Liver (tissue), 3 donors: ENCODE data around the gene ECEL1.
A peak's percentile ranks its signal among the peaks of the same experiment; 100 is the strongest.

Experiments used
- EGR1 ChIP-seq, 2 donors: IDR thresholded peaks; 2 replicates each; pipeline ENCODE4 v1.6.1; 2016 to 2018; ENCODE audit warnings: antibody characterized with exemption in 2 of 2, low read depth in 2 of 2
- FOXA2 ChIP-seq: IDR thresholded peaks from 2 replicates; pipeline ENCODE4 v1.6.1; 2016; ENCODE audit warnings: antibody characterized with exemption
- GABPA ChIP-seq, 2 donors: IDR thresholded peaks in 1 of 2; conservative IDR thresholded peaks in 1 of 2; 2 replicates each; pipeline ENCODE4 v1.6.1; 2016; ENCODE audit warnings: antibody characterized with exemption in 2 of 2, mild to moderate bottlenecking in 1 of 2, moderate library complexity in 1 of 2
- JUND ChIP-seq, 2 donors: IDR thresholded peaks; 2 replicates each; pipeline ENCODE4 v1.6.1; 2016; ENCODE audit warnings: antibody characterized with exemption in 2 of 2
- RAD21 ChIP-seq, 2 donors: IDR thresholded peaks; 2 replicates each; pipeline ENCODE4 v1.6.1; 2016; ENCODE audit warnings: antibody characterized with exemption in 2 of 2, mild to moderate bottlenecking in 2 of 2
- SP1 ChIP-seq: IDR thresholded peaks from 2 replicates; pipeline ENCODE4 v1.6.1; 2018; ENCODE audit warnings: antibody characterized with exemption, mild to moderate bottlenecking
- TAF1 ChIP-seq: conservative IDR thresholded peaks from 2 replicates; pipeline ENCODE4 v1.6.1; 2016; ENCODE audit warnings: antibody characterized with exemption, mild to moderate bottlenecking
- TF ChIP-seq, protein P1 (sequence below): fragments of 150-350 bp; IDR thresholded peaks from 2 replicates; pipeline ENCODE4 v1.5.1; 2017; ENCODE audit warnings: improper control_type of control experiment, low read depth, low read length; ENCODE audit not compliant: missing input control
- TF ChIP-seq, protein P2 (sequence below): IDR thresholded peaks from 2 replicates; pipeline ENCODE4 v1.6.1; 2016; ENCODE audit warnings: antibody characterized with exemption
- TF ChIP-seq, protein P3 (sequence below): IDR thresholded peaks from 2 replicates; pipeline ENCODE4 v1.6.1; 2016; ENCODE audit warnings: antibody characterized with exemption, mild to moderate bottlenecking
- TF ChIP-seq, protein P4 (sequence below): IDR thresholded peaks from 2 replicates; pipeline ENCODE4 v1.6.1; 2016; ENCODE audit warnings: antibody characterized with exemption
- donor health status: healthy.
- donor health status: healthy.

DNA sequence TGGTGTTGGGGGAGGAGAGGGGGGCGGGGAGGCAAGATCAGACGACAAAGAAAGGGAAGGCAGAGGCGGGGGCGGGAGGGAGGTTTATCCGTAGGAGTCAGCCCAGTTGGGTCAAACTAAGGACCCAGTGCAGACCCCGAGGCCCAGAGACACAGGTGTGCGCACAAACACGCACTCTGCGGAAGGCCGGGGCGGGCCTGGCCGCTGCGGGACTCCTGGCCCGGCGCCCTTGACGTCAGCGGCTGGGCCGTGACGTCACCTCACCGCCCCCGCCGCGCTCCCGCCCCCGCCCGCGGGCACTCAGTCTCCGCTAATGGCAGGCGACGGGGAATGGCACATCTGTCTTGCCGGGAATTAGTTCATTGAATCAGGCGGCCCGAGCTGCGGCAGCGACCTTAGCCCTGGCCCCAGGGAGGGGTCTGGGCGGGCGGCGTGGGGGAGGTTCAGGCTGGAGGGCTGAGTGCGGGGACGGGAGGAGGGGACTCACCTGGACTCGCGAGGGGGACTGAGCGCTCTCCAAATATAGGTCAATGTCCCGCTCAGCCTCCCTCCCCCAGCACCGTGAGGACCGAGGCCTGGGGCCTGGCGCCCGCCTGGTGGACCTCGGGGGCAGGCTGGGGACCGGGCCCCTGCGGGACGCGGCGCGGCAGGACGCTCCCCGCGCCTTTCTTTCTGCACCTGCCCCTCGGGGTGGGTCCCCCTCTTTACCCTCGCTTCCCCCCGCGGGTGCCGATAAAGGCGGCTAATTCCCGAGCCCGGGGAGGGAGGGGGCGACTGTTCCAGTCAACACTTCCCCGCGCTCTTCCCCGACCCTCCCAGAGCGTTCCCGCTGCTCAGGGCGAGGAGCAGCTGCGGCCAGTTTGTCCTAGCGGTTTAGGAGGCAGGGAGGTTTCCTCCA is 15.5 kb upstream of the ECEL1 start:
- TF ChIP-seq, protein P1, sequence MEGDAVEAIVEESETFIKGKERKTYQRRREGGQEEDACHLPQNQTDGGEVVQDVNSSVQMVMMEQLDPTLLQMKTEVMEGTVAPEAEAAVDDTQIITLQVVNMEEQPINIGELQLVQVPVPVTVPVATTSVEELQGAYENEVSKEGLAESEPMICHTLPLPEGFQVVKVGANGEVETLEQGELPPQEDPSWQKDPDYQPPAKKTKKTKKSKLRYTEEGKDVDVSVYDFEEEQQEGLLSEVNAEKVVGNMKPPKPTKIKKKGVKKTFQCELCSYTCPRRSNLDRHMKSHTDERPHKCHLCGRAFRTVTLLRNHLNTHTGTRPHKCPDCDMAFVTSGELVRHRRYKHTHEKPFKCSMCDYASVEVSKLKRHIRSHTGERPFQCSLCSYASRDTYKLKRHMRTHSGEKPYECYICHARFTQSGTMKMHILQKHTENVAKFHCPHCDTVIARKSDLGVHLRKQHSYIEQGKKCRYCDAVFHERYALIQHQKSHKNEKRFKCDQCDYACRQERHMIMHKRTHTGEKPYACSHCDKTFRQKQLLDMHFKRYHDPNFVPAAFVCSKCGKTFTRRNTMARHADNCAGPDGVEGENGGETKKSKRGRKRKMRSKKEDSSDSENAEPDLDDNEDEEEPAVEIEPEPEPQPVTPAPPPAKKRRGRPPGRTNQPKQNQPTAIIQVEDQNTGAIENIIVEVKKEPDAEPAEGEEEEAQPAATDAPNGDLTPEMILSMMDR: no peak
- TF ChIP-seq JUND (IDR thresholded peaks at IDR 0.05) (no peak), RAD21 (IDR thresholded peaks at IDR 0.05) (no peak), TAF1 (no peak), EGR1 (IDR thresholded peaks at IDR 0.05; ENCODE audit: low read depth in 2 of 2) (peak; percentile 73 to 86), FOXA2 (no peak), SP1 (no peak), GABPA (IDR thresholded peaks at IDR 0.05 in 1 of 2, conservative IDR thresholded peaks at IDR 0.05 in 1 of 2) (no peak)
- TF ChIP-seq, protein P2, sequence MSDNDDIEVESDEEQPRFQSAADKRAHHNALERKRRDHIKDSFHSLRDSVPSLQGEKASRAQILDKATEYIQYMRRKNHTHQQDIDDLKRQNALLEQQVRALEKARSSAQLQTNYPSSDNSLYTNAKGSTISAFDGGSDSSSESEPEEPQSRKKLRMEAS: no peak
- TF ChIP-seq, protein P3, sequence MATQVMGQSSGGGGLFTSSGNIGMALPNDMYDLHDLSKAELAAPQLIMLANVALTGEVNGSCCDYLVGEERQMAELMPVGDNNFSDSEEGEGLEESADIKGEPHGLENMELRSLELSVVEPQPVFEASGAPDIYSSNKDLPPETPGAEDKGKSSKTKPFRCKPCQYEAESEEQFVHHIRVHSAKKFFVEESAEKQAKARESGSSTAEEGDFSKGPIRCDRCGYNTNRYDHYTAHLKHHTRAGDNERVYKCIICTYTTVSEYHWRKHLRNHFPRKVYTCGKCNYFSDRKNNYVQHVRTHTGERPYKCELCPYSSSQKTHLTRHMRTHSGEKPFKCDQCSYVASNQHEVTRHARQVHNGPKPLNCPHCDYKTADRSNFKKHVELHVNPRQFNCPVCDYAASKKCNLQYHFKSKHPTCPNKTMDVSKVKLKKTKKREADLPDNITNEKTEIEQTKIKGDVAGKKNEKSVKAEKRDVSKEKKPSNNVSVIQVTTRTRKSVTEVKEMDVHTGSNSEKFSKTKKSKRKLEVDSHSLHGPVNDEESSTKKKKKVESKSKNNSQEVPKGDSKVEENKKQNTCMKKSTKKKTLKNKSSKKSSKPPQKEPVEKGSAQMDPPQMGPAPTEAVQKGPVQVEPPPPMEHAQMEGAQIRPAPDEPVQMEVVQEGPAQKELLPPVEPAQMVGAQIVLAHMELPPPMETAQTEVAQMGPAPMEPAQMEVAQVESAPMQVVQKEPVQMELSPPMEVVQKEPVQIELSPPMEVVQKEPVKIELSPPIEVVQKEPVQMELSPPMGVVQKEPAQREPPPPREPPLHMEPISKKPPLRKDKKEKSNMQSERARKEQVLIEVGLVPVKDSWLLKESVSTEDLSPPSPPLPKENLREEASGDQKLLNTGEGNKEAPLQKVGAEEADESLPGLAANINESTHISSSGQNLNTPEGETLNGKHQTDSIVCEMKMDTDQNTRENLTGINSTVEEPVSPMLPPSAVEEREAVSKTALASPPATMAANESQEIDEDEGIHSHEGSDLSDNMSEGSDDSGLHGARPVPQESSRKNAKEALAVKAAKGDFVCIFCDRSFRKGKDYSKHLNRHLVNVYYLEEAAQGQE: no peak
- TF ChIP-seq, protein P4, sequence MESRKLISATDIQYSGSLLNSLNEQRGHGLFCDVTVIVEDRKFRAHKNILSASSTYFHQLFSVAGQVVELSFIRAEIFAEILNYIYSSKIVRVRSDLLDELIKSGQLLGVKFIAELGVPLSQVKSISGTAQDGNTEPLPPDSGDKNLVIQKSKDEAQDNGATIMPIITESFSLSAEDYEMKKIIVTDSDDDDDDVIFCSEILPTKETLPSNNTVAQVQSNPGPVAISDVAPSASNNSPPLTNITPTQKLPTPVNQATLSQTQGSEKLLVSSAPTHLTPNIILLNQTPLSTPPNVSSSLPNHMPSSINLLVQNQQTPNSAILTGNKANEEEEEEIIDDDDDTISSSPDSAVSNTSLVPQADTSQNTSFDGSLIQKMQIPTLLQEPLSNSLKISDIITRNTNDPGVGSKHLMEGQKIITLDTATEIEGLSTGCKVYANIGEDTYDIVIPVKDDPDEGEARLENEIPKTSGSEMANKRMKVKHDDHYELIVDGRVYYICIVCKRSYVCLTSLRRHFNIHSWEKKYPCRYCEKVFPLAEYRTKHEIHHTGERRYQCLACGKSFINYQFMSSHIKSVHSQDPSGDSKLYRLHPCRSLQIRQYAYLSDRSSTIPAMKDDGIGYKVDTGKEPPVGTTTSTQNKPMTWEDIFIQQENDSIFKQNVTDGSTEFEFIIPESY: no peak
